Choroid plexus epithelial cell (primary cell): ENCODE measurements around the gene ZCCHC4.

ENCODE experiments used
- DNase-seq: peaks from one replicate; pipeline ENCODE4 v3.0.0-alpha.2; 2010; ENCODE audit warnings: low read depth
- H3K4me3 ChIP-seq: 2 replicates; pipeline ENCODE4 v1.5.1; 2011; ENCODE audit warnings: low read depth, mild to moderate bottlenecking, control low read depth, low read length, moderate library complexity
- CTCF ChIP-seq: conservative IDR thresholded peaks from 2 replicates; pipeline ENCODE4 v1.5.1; 2011; ENCODE audit warnings: low read depth, mild to moderate bottlenecking, control low read depth, inconsistent platforms, low read length, moderate library complexity

The ZCCHC4 gene

DNA sequence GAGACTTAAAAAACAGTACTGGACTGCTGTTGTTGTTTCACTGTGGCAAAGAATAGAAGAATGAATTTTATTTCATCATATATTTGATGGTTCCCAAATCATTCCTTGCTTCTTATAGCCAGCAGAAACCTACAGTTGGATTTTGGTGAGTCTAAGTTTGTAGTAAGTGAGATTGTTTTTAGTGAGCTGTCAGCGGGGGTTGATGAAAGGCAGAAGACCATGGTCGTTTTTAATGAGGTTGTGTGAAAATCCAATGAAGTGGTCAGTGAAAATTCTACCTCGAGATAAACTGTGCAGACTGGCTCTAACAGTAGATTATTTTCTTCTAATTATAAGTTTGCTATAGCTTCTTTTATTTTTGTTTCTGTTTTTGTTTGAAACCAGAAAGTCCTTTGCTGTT, 100.7 kb downstream of the ZCCHC4 start:
- DNase-seq: no peak
- TF ChIP-seq CTCF: no peak
- no peak overlapping the region for H3K4me3 ChIP-seq

- TF ChIP-seq CTCF: no peak
- DNase-seq: no peak
These were observed 104.4 kb downstream of the ZCCHC4 start for GRCh38 chr4:25417014-25417413.

More at GRCh38 chr4:25417014-25417413, 104.4 kb downstream of the ZCCHC4 start:
- H3K4me3 ChIP-seq: no peak overlapping the region
